LHCN-M2 (cell line): Measurements from ENCODE around the gene POU5F1. TPM values are rescaled to one million over a fixed set of nuclear protein-coding genes. Genes with fewer than 3 reads are reported as not detected.
"Not testable (repeated sequence)": the region's sequence is repeated elsewhere in the genome, so short reads cannot be mapped to it uniquely, and the experiment has no call there.

Experiments used
- DNase-seq: peaks from one replicate; pipeline ENCODE4 v3.0.0-alpha.2; 2012; ENCODE audit warnings: low read depth
- total RNA-seq: library from RNA; depleted of rRNA; stranded (reverse); fragments of >200 nt; gene quantifications from 2 replicates; pipeline ENCODE4 v1.2.3, GENCODE V29; 2014

Gene POU5F1
- total RNA-seq, 1 experiment from 2014 or later = 0.63 TPM

DNA sequence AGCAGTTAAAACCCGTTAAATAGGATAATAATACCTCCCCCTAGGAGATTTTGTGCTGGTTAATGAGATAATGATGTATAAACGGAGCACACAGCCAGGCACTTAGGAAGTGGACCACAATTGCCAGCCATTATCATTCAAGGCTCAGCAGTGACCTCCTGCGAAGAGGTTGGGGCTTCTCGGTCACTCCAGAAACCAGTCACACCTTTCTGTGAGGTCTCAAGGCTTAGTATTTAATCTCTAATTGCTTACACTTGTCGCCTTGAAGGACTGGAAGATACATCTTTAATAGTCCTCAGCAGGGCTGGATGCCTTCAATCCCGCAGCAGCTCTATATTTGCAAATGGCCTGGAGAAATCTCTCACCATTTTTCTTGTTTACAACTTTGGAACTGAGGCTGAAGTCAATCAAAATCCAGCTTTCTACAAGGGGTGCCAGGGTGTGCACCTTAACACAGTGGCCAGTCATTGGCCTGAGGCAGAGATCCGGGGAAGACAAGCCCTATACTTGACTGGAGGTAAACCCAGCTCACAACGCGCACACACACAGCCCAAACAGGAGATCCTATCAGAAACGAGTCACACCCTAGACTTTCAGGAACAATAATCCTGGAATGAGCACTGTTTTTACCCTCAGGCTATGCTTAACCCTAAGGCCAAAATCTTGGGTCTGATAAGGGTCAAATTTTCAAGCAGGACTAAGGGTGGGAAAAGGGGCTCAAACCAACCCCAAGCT, 1.2 kb downstream of the POU5F1 start:
- DNase-seq = no peak

DNA sequence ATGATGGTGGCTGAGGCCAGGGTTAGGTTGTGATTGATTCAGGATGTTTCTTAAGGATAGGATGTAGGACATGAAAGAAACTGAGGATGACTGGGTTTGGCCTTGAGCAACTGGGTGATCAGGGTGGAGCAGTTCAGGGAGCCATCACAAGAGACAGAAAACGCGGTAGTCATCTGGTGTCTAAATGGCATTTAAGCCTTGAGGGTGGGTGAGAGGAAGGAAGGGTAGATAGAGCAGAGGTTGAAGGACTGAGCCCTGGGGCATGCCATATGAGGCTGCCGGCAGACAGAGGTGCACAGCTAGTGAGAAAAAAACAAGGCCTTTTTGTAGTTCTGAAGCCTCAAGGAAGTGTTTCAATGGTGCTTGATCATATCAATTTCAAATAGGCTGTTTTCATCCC, 1.9 kb downstream of the POU5F1 start:
- no peak for DNase-seq

DNA sequence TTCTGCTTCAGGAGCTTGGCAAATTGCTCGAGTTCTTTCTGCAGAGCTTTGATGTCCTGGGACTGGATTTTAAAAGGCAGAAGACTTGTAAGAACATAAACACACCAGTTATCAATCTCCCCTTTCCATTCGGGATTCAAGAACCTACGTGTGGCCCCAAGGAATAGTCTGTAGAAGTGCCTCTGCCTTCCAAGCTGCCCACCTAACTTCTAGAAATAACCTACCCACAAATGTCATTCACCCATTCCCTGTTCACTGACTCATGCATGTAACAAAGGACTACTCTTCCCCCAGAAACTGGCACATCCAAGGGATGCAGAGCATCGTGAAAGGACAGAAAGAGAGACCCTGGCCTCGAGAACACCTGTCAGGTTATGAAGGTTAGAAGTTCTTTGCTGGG, 4.5 kb downstream of the POU5F1 start:
- DNase-seq = no peak

DNA sequence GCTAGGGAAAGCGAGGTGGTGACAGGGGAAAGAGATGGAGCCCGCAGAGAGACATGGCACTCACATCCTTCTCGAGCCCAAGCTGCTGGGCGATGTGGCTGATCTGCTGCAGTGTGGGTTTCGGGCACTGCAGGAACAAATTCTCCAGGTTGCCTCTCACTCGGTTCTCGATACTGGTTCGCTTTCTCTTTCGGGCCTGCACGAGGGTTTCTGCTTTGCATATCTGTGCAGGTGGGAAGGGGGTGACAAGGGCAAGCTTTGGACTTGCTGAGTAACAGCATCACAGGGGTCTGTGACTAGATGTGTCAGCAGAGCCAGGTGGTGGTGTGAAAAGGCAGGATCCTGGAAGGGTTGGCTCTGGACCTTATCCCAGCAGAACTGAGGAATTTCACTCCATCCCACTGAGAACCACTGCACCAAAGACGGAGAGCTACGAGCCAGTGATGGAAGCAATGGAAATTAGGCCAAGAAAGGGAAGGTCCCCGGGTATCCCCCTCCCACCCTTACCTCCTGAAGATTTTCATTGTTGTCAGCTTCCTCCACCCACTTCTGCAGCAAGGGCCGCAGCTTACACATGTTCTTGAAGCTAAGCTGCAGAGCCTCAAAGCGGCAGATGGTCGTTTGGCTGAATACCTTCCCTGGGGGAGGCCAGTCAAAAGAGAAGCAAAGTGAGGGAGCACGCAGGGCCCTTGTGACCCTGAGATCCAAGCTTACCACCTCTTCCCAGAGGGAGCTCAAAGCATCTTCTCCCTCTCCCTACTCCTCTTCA, 5.2 kb downstream of the POU5F1 start:
- not testable (repeated sequence) for DNase-seq

DNA sequence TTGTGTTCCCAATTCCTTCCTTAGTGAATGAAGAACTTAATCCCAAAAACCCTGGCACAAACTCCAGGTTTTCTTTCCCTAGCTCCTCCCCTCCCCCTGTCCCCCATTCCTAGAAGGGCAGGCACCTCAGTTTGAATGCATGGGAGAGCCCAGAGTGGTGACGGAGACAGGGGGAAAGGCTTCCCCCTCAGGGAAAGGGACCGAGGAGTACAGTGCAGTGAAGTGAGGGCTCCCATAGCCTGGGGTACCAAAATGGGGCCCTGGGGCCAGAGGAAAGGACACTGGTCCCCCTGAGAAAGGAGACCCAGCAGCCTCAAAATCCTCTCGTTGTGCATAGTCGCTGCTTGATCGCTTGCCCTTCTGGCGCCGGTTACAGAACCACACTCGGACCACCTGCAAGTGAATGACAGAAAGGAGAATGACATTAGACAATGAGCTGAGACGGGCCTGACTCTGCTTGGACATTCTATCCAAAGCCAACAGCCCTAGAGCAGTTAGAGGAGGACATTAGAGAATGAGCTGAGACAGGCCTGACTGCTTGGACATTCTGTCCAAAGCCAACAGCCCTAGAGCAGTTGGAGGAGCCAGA, 5.9 kb downstream of the POU5F1 start:
- DNase-seq = not testable (repeated sequence)

DNA sequence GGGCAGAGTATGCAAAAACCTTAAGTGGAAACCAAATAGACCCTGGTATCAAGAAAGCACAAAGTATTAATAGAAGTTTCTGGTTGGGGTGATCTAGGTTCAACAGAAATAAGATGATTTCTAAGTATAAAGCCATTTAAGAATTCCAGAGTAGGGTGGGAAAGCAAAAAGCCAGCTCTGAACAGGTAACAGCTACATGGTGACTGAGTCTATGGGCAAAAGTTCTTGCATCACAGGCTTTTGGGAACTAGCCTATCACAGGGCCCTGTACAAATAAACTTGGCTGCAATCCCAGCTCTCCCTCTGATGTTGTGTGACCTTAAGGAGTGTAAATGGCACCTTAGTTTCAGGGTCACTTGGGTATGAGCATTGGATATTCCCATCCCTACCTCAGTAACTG, 6.6 kb downstream of the POU5F1 start:
- DNase-seq = peak; percentile 30

DNA sequence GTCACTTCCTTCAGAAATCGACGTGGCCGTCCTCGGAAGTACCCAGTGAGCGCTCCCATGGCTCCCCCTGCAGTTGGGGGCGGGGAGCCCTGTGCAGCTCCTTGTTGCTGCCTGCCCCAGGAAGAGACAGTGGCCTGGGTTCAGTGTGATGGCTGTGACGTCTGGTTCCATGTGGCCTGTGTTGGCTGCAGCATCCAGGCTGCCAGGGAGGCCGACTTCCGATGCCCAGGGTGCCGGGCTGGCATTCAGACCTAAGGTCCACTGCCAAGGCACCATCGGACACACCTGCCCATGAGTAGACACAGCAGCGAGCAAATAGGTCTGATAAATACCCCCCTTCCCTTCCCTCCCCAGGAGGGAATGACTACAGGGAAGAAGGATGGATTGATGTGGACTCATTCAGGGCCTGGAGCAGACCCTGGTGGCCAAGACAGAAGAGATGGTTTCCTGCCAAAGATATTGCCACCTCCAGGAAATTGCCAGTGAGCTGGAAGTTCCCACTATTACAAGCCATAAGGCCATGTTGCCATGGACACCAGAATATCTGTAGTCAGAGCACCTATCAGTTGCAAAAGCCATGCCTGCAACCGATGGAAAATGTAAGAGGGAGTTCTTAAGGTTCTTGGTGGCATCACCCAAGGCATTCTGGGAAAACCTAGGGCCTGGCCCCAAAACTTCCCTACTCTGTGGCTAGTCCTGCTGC, 7.9 kb downstream of the POU5F1 start:
- DNase-seq = no peak

DNA sequence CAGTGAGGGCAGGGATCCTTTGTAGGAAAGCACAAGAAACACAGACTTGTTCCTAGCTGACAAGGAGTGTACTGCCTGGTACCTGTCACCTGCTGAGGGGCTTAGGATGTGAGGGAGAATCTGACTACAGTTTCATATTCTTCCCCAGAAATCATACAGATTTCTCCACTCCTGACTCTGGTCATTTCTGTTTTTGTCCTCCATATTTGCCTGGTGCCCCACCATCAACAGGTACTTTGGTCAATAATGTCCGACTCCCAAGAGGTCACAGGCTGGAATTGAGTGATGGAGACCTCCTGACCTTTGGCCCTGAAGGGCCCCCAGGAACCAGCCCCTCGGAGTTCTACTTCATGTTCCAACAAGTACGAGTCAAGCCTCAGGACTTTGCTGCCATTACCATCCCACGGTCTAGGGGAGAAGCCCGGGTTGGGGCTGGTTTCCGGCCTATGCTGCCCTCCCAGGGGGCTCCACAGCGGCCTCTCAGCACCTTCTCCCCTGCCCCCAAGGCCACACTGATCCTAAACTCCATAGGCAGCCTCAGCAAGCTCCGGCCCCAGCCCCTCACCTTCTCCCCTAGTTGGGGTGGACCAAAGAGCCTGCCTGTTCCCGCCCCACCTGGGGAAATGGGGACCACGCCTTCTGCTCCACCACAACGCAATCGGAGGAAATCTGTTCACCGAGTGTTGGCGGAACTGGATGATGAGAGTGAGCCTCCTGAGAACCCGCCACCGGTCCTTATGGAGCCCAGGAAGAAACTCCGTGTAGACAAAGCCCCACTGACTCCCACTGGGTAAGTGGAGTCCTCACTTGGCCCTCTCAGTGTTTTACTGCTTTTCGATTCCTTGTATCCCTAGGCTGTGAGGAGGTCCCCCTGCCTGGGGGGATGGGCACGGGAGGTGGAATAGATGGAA, 9.0 kb downstream of the POU5F1 start:
- no peak for DNase-seq

DNA sequence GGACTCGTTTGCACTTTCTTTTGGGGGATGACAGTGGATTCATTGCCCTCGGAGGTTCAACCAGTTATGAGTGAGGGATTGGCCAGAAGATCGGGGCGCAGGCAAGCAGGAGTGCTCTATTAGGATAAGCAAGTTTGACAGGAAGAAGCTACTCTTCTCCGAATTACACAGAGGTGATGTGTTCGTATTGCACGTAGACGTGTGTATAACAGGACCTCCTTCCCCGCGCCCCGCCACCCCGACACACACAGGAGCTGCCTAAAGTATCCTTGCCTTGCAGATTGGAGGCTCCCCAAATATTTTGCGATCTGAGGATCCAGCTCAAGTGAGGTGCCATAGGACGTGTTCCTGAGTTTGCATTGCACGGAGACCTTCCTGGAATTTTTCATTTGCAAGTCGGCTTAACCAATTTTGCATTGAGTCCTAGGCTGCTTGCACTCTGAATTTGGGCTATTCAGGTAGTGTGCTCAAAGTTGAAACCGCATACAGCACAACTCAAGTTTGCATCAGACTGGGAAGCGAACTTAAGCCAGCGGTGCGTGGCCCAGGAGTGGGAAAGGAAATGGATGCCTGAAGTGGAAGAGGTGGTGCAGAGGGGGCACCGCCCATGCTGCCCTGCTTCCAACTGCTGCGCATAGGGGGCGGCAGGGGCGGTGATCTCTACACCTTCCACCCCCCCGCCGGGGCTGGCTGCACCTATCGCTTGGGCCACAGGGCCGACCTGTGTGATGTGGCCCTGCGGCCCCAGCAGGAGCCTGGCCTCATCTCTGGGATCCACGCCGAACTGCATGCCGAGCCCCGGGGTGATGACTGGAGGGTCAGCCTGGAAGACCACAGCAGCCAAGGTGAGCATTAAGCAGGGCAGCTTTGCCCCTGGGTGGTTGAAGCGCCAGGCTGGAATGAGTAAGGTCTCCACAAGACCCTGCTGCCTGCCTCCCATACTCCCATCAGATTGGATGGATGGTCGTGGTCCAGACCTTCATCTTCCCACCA, 11.3 kb downstream of the POU5F1 start:
- peak; percentile 19 for DNase-seq

DNA sequence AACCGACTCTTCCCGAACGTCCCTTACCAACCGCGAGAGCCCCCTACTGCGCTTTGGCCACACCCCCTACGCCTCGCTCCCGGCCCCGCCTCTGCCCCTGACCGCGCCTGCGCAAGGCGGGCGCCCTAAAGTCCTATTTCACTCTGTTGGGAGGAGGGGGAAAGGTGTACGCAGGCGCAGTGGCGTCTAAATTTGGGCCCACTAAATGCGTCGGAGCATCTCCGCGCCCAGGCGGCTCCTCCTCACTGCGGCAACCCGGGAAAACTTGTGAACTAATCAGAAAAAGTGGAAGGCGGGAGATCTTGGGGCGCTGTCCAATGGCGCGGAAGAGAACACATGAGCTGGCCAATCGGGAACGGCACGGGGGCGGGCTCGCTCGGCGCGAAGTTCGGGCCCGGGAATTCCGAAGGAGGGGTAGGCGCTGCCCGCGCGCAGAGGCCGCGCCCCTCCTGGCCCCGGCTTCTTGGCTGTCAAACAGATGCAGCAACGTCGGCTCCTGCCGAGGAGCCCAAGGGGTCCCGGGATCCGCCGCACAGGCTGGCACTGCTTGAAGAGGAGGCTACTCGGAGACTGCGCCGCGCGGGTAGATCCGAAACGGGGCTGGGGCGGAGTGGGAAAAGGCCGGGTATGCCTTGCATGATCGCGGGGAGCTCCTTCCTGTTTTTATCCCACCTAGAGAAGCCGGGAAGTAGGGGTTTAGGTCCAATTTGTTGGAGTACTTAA, 12.2 kb downstream of the POU5F1 start, which contains the start of gene TCF19:
TSS of gene TCF19 (plus strand) at position 450 of the 723 bp plus-strand sequence. CDS start 881 bp downstream, outside the sequence.
- DNase-seq = peak; percentile 99

DNA sequence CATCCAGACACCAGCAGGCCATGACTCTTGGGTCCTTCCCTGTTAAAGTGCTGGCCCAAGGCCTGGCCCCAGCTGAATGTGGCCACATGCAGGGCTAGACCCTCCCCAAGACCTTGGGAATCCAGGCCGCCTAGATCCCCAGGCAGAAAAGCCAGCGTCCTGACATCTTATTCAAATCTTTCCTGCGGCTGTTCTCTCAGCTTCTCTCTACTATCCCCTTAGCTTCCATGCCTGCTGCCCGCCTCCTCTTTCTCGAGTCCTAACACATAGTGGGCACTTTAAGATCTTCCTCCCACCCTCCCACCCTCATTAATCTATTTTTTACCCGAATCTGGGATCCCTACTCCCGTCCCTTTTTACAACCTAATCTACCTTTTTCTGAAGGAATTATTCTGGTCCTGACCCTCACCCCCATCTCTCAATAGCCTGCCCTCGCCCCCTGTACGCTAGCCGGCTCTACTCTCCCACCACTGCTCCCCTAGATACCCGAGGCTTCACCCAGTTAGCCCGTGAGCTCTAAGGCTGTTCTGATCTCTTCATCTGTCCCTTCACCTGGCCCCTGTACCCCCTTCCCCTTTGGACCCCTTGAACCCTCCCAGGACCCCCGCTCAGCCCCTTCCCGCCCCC, 12.9 kb downstream of the POU5F1 start, which contains the start of gene CCHCR1:
TSS of gene CCHCR1 (minus strand) at position 290 of the 627 bp plus-strand sequence. CDS start at position 88, 202 bp downstream.
- DNase-seq = no peak

DNA sequence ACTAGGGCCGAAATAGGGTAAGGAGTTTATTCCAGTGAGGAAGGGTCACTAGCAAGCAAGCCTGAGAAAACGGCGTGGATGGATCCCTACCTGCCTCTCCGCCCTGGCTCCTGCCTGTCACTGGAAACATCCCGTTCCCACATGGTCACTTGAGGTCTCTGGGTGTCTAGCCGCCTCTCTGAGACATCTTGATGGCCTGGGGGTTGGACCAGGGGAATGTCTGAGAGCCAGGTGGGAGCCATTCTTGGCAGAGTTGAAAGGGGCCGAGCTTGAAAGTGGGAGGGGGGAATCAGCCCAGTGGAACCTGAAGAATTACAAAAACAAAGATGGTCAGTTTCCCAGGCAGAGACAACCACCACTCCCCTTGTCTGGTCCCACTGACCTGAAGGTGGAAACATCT, 13.8 kb downstream of the POU5F1 start:
- DNase-seq = no peak

DNA sequence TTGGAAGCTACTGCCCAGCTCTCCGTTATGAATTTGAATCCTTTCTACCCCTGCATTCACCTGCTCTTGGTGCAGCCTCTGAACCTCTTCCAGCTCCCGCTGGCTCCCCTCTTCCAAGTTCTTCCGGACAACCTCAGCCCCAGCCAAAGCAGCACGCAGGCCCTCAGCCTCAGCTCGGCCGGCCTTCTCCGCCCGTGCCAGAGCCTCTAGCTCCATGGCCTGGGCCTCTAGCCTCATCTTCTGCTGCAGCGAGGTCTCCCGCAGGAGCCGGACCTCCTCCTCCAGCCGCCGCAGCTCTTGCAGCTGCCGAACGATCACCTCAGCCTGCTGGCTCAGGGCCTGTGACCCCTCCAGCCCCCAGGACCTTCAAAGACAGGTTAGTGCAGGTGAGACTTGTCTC, 16.0 kb downstream of the POU5F1 start:
- DNase-seq = no peak

DNA sequence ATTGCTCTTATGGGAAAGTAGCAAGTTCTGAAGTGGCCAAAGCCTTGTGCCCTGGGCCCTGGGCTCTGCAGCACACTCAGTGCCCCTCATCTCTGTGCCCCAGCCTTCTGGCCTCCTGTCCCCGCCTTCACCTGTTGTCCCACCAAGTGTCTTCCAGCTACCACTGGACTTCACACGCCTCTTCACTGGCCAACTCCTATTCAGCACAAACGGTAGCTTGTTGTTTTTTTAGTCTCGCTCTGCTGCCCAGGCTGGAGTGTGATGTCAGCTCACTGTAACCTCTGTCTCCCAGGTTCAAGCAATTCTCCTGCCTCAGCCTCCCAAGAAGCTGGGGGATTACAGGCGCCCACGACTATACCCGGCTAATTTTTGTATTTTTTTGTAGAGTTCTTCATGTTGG, 17.7 kb downstream of the POU5F1 start:
- DNase-seq = no peak

DNA sequence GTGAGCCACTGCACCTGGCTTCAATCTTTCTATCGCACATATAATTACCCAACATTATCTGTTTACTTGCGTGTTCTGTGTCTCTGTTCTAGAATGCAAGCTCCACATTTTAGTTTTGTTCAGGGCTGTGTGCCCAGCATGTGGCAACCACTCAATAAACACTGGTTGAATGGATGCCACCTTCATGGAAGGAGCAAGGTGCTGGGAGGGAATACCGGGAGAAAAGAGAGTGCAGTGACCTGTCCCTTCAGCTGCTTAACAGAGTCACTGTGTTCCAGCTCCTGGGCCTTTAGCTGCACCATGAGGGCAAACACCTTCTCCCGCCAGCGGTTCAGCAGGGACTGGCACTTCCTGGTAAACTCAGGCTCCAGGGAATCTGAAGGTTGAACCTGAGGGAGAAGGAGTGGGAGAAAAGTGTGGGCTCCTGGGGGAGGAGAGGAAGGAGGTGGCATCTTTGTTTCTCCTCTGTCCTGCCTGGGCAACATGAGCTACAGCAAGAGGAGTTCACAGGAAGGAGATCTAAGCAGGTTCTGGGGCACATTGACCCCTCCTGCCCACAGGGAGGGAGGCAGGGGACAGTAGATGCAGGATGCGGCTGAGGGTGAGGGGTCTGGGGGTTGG, 20.5 kb downstream of the POU5F1 start:
- no peak for DNase-seq

DNA sequence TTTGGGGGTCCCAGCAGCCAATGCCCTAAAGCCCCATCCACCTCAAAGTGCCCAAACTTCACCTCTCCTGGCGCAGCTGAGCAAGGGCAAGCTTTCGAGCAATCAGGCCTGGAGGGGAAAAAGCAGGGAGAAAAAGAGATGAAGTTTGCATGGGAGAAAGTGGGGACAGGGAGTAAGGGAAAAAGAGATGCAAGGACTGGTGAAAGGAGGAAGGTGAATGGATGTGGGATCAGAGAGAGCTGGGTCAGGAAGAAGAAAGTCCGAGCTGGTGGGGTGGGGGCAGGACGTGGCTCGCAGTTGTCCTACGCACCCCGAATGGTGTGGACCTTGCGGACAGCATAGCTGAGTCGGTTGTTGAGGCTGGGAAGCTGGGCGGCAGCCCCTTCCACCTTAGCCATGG, 25.1 kb downstream of the POU5F1 start:
- no peak for DNase-seq

DNA sequence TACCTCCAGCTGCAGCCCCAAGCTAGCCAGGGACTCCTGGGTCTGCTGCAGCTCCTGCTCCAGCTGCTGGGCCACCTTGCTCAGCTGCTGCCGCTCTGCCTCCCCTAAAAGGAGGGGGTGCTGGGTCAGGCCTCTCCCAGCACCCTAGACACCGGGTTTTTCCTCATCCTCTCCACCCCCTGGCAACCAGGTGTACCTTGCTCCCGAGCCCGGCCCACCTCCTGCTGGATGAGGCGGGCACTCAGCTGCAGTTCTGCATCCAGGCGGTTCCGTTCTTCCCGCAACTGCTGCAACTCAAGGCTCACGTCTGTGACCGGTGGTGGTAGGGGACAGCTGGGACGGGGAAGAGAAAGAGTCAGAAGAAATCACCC, 25.5 kb downstream of the POU5F1 start:
- no peak for DNase-seq
